PC-3 (cell line): Measurements from ENCODE around the gene GLS. TPM values are rescaled to one million over a fixed set of nuclear protein-coding genes. Genes with fewer than 3 reads are reported as not detected.

Experiments
- ATAC-seq: fragments of 200-7000 bp; cut with Tn5 transposase; 2 replicates; pipeline ENCODE4 v1.9.1; 2020; ENCODE audit warnings: mild to moderate bottlenecking, moderate library complexity
- BruUV-seq: library from RNA; stranded (reverse); fragments of 400-500 nt; replicated peaks from 2 replicates; lab custom pipeline; 2021; lab: Mats Ljungman, UMichigan
- CTCF ChIA-PET: fragments of 300-600 bp; sonication (Branson Sonifier 250); formaldehyde crosslinking; loops from one replicate; lab custom pipeline; 2022; ENCODE audit warnings: antibody characterized with exemption; lab: Charles Lee
- POLR2A ChIA-PET: fragments of 300-600 bp; sonication (Branson Sonifier 250); formaldehyde crosslinking; loops from one replicate; lab custom pipeline; 2022; ENCODE audit warnings: antibody characterized with exemption; ENCODE audit not compliant: unreplicated experiment; lab: Charles Lee
- DNase-seq: peaks from one replicate; pipeline ENCODE4 v3.0.0-alpha.2; 2015
- H2AFZ ChIP-seq: fragments of 300-600 bp; sonication (generic); 2 replicates; pipeline ENCODE4 v1.6.0; 2016; ENCODE audit warnings: antibody characterized with exemption, low read length
- H3F3A ChIP-seq: fragments of 300-600 bp; sonication (generic); one replicate; pipeline ENCODE4 v1.6.0; 2017; ENCODE audit warnings: antibody characterized with exemption, low read length, control low read depth, mild to moderate bottlenecking; ENCODE audit not compliant: unreplicated experiment
- H3K27ac ChIP-seq: fragments of 300-600 bp; sonication (generic); 2 replicates; pipeline ENCODE4 v1.5.1; 2016; ENCODE audit warnings: mild to moderate bottlenecking, low read length
- H3K27me3 ChIP-seq: fragments of 300-600 bp; sonication (generic); 2 replicates; pipeline ENCODE4 v1.6.1; 2016; ENCODE audit warnings: low read length, mixed read lengths
- H3K36me3 ChIP-seq: fragments of 300-600 bp; sonication (generic); 2 replicates; pipeline ENCODE4 v1.6.1; 2016; ENCODE audit warnings: low read depth, mixed run types, low read length, mixed read lengths
- H3K4me1 ChIP-seq: fragments of 300-600 bp; sonication (generic); 2 replicates; pipeline ENCODE4 v1.5.1; 2016; ENCODE audit warnings: low read length; ENCODE audit not compliant: insufficient read depth
- H3K4me2 ChIP-seq: fragments of 300-600 bp; sonication (generic); 2 replicates; pipeline ENCODE4 v1.6.0; 2016; ENCODE audit warnings: low read length
- H3K4me3 ChIP-seq: fragments of 300-600 bp; sonication (generic); 2 replicates; pipeline ENCODE4 v1.5.1; 2016; ENCODE audit warnings: mild to moderate bottlenecking, low read length, mixed read lengths
- H3K79me2 ChIP-seq: fragments of 300-600 bp; sonication (generic); 2 replicates; pipeline ENCODE4 v1.6.1; 2017; ENCODE audit warnings: low read length, mixed read lengths
- H3K9ac ChIP-seq: fragments of 300-600 bp; sonication (generic); 2 replicates; pipeline ENCODE4 v1.6.0; 2016; ENCODE audit warnings: mild to moderate bottlenecking, low read length
- H3K9me2 ChIP-seq: fragments of 300-600 bp; sonication (generic); replicated peaks from 2 replicates; pipeline ENCODE4 v1.6.1; 2016; ENCODE audit warnings: mixed run types, low read length, mixed read lengths
- H3K9me3 ChIP-seq: fragments of 300-600 bp; sonication (generic); 2 replicates; pipeline ENCODE4 v1.6.1; 2016; ENCODE audit warnings: low read length, mixed read lengths
- H4K20me1 ChIP-seq: fragments of 300-600 bp; sonication (generic); 2 replicates; pipeline ENCODE4 v1.6.1; 2016; ENCODE audit warnings: low read length, mixed read lengths
- CTCF ChIP-seq: fragments of 300-600 bp; sonication (generic); conservative IDR thresholded peaks from 2 replicates; pipeline ENCODE4 v1.5.1; 2017; ENCODE audit warnings: antibody characterized with exemption, low read depth, mild to moderate bottlenecking, low read length
- EZH2 ChIP-seq: fragments of 300-600 bp; sonication (generic); IDR thresholded peaks from one replicate; pipeline ENCODE4 v1.6.1; 2017; ENCODE audit warnings: antibody characterized with exemption, mild to moderate bottlenecking, low read length; ENCODE audit not compliant: unreplicated experiment
- EZH2phosphoT487 ChIP-seq: fragments of 300-600 bp; sonication (generic); IDR thresholded peaks from 2 replicates; pipeline ENCODE4 v1.6.1; 2018; ENCODE audit warnings: mild to moderate bottlenecking, antibody characterized with exemption, low read length, borderline replicate concordance
- intact Hi-C: fragments of 100-400 bp; cut with micrococcal nuclease; formaldehyde crosslinking; loops from 2 replicates; pipeline ENCODE4 v1.9.0; 2023
- total RNA-seq: library from RNA; depleted of rRNA; stranded (reverse); fragments of >200 nt; gene quantifications from 2 replicates; pipeline ENCODE4 v1.2.3, GENCODE V29; 2014

GLS gene
- total RNA-seq, 1 experiment from 2014 or later = 67.4 TPM

- intact Hi-C loops = loop anchor here (5.0 kb wide), 2 partner anchors 35 to 1620 kb away; no protein-coding TSS in a partner anchor
- Histone ChIP-seq H3K9me3 (no peaks in the 10 kb centered on the region), H3K9me2 (no peaks in the 10 kb centered on the region), H4K20me1 (no peaks in the 10 kb centered on the region), H3K27ac (peak overlapping the region; percentile 99), H3K9ac (peak overlapping the region; percentile 90), H3K79me2 (no peaks in the 10 kb centered on the region), H3K27me3 (no peaks in the 10 kb centered on the region), H3K4me1 (peaks cover 95% of the 10 kb centered on the region), H3F3A (peaks cover 12% of the 10 kb centered on the region), H3K36me3 (no peaks in the 10 kb centered on the region), H2AFZ (no peak overlapping the region), H3K4me2 (peak overlapping the region; percentile 91), H3K4me3 (no peak overlapping the region)
- no peak for ATAC-seq
- TF ChIP-seq CTCF = no peak
- no peak for TF ChIP-seq EZH2
- no peak for TF ChIP-seq EZH2phosphoT487
- peak; percentile 54 for DNase-seq
- ChIA-PET POLR2A (no interaction called here), CTCF (no interaction called here)
- no TSS peak for BruUV-seq
These were observed 38.0 kb upstream of the GLS start for GRCh38 chr2:190842606-190843104.

- CTCF ChIA-PET = interaction anchor here (0.6 kb wide), 1 partner anchor 175 kb away, joined by 7 read pairs; no protein-coding TSS in a partner anchor
- POLR2A ChIA-PET = interaction anchor here (0.6 to 0.8 kb wide), 2 partner anchors 15 to 492 kb away, joined by 3 to 16 read pairs; no protein-coding TSS in a partner anchor
- peak overlapping the region; percentile 42; the same call in 1 of the 2 replicates for H2AFZ ChIP-seq
- H4K20me1 ChIP-seq = no peaks in the 10 kb centered on the region
- no peaks in the 10 kb centered on the region for H3K27me3 ChIP-seq
- intact Hi-C loops = loop anchor here (2.0 to 5.0 kb wide), 3 partner anchors 37 to 1622 kb away; partner anchors contain the start of gene GLS
- DNase-seq (peak; percentile 95), ATAC-seq (peak; percentile 76)
- no peaks in the 10 kb centered on the region for H3K36me3 ChIP-seq
- BruUV-seq = TSS peak; percentile 82
- H3K4me1 ChIP-seq = peaks cover 89% of the 10 kb centered on the region
- TF ChIP-seq EZH2phosphoT487 (no peak), EZH2 (no peak), CTCF (no peak)
- peak overlapping the region; percentile 90 for H3K9ac ChIP-seq
- peaks cover 5% of the 10 kb centered on the region for H3F3A ChIP-seq
- peak overlapping the region; percentile 61 for H3K4me3 ChIP-seq
- no peaks in the 10 kb centered on the region for H3K9me2 ChIP-seq
- peak overlapping the region; percentile 91 for H3K4me2 ChIP-seq
- H3K79me2 ChIP-seq = no peaks in the 10 kb centered on the region
- peak overlapping the region; percentile 99 for H3K27ac ChIP-seq
- no peaks in the 10 kb centered on the region for H3K9me3 ChIP-seq
These were observed 36.5 kb upstream of the GLS start for GRCh38 chr2:190843890-190844699.
